ENCODE data around the gene BBX.

BBX gene

GRCh38 chr3:107739227-107739626 lies 216.5 kb downstream of the BBX start:
- no peak for DNase-seq (ENCODE audit: low read depth in 2 of 3, low spot score in 2 of 3)

- DNase-seq (ENCODE audit: low read depth in 2 of 3, low spot score in 2 of 3): no peak
Observed at GRCh38 chr3:107740992-107741896, 218.5 kb downstream of the BBX start.

GRCh38 chr3:107745354-107745753 lies 222.6 kb downstream of the BBX start:
- no peak for DNase-seq (ENCODE audit: low read depth in 2 of 3, low spot score in 2 of 3)

- DNase-seq (ENCODE audit: low read depth in 2 of 3, low spot score in 2 of 3): no peak
Observed at GRCh38 chr3:107752202-107752990, 229.6 kb downstream of the BBX start.

GRCh38 chr3:107753494-107753893 lies 230.7 kb downstream of the BBX start:
- DNase-seq (ENCODE audit: low read depth in 2 of 3, low spot score in 2 of 3): no peak

GRCh38 chr3:107753976-107754375 lies 231.2 kb downstream of the BBX start:
- DNase-seq (ENCODE audit: low read depth in 2 of 3, low spot score in 2 of 3): no peak

- DNase-seq (ENCODE audit: low read depth in 2 of 3, low spot score in 2 of 3): no peak
Observed at GRCh38 chr3:107756649-107757048, 233.9 kb downstream of the BBX start.

GRCh38 chr3:107757140-107757539 lies 234.4 kb downstream of the BBX start:
- no peak for DNase-seq (ENCODE audit: low read depth in 2 of 3, low spot score in 2 of 3)

GRCh38 chr3:107760144-107760543 lies 237.4 kb downstream of the BBX start:
- no peak for DNase-seq (ENCODE audit: low read depth in 2 of 3, low spot score in 2 of 3)

- DNase-seq (ENCODE audit: low read depth in 2 of 3, low spot score in 2 of 3): no peak
Observed at GRCh38 chr3:107761391-107761790, 238.6 kb downstream of the BBX start.

GRCh38 chr3:107765524-107765923 lies 242.8 kb downstream of the BBX start:
- DNase-seq (ENCODE audit: low read depth in 2 of 3, low spot score in 2 of 3): no peak

GRCh38 chr3:107767897-107768605 lies 245.3 kb downstream of the BBX start:
- DNase-seq (ENCODE audit: low read depth in 2 of 3, low spot score in 2 of 3): no peak

- no peak for DNase-seq (ENCODE audit: low read depth in 2 of 3, low spot score in 2 of 3)
Observed at GRCh38 chr3:107769882-107770281, 247.1 kb downstream of the BBX start.

- no peak for DNase-seq (ENCODE audit: low read depth in 2 of 3, low spot score in 2 of 3)
Observed at GRCh38 chr3:107772016-107772415, 249.3 kb downstream of the BBX start.

- DNase-seq (ENCODE audit: low read depth in 2 of 3, low spot score in 2 of 3): no peak
Observed at GRCh38 chr3:107775974-107776373, 253.2 kb downstream of the BBX start.

- DNase-seq (ENCODE audit: low read depth in 2 of 3, low spot score in 2 of 3): no peak
Observed at GRCh38 chr3:107781253-107781652, 258.5 kb downstream of the BBX start.

GRCh38 chr3:107782054-107782453 lies 259.3 kb downstream of the BBX start:
- no peak for DNase-seq (ENCODE audit: low read depth in 2 of 3, low spot score in 2 of 3)

GRCh38 chr3:107790612-107791011 lies 267.9 kb downstream of the BBX start:
- DNase-seq (ENCODE audit: low read depth in 2 of 3, low spot score in 2 of 3): no peak

- DNase-seq (ENCODE audit: low read depth in 2 of 3, low spot score in 2 of 3): no peak
Observed at GRCh38 chr3:107791027-107791426, 268.3 kb downstream of the BBX start.

- no peak for DNase-seq (ENCODE audit: low read depth in 2 of 3, low spot score in 2 of 3)
Observed at GRCh38 chr3:107791450-107791849, 268.7 kb downstream of the BBX start.

- DNase-seq (ENCODE audit: low read depth in 2 of 3, low spot score in 2 of 3): no peak
Observed at GRCh38 chr3:107794664-107795443, 272.1 kb downstream of the BBX start.

Data from activated CD8-positive, alpha-beta memory T cell treated with anti-CD3 and anti-CD28 coated beads for 48 hours (primary cell).